GM08714 (cell line): ENCODE data around the gene SCO1.

Experiments
- H3K4me3 ChIP-seq: fragments of 200-500 bp; sonication (Bioruptor generic); 2 replicates; pipeline ENCODE4 v1.5.1; 2014; ENCODE audit warnings: mild to moderate bottlenecking, low read length, inconsistent platforms
- ZNF274 ChIP-seq: IDR thresholded peaks from 2 replicates; pipeline ENCODE4 v1.6.1; 2012; ENCODE audit warnings: mild to moderate bottlenecking, low read depth, low read length

The SCO1 gene

DNA sequence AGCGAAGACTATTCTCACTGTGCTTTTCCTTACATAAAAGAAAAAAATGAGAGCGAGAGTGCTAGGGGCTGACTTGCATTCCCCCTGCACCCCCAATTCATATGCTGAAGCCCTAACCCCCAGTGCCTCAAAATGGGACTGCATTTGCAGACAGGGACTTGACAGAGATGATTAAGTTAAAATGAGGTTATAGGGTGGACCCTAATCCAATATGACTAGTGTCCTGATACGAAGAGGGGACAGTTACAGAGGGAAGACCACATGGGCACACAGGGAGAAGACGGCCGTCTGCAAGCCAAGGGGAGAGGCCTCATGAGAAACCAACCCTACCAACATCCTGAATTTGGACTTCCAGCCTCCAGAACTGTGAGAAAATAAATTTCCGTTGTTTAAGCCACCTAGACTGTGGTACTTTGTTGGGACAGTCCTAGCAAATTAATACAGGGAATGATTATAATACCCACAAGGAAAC is 34.1 kb upstream of the SCO1 start:
- H3K4me3 ChIP-seq = no peak overlapping the region

DNA sequence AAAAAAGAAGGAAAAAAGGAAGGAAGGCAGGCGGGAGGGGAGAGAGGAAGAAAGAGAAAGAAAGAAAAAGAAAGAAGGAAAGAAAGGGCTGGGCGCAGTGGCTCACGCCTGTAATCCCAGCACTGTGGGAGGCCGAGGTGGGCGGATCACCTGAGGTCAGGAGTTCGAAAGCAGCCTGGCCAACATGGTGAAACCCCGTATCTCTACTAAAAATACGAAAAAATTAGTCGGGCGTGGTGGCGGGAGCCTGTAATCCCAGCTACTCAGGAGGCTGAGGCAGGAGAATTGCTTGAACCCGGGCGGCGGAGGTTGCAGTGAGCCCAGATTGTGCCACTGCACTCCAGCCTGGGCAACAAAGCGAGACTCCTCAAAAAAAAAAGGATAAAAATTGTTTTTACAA is 32.9 kb upstream of the SCO1 start:
- peak overlapping the region; percentile 59; the same call in 1 of the 2 replicates for H3K4me3 ChIP-seq

More for the DNA sequence above, 34.1 kb upstream of the SCO1 start:
- TF ChIP-seq ZNF274 = no peak

DNA sequence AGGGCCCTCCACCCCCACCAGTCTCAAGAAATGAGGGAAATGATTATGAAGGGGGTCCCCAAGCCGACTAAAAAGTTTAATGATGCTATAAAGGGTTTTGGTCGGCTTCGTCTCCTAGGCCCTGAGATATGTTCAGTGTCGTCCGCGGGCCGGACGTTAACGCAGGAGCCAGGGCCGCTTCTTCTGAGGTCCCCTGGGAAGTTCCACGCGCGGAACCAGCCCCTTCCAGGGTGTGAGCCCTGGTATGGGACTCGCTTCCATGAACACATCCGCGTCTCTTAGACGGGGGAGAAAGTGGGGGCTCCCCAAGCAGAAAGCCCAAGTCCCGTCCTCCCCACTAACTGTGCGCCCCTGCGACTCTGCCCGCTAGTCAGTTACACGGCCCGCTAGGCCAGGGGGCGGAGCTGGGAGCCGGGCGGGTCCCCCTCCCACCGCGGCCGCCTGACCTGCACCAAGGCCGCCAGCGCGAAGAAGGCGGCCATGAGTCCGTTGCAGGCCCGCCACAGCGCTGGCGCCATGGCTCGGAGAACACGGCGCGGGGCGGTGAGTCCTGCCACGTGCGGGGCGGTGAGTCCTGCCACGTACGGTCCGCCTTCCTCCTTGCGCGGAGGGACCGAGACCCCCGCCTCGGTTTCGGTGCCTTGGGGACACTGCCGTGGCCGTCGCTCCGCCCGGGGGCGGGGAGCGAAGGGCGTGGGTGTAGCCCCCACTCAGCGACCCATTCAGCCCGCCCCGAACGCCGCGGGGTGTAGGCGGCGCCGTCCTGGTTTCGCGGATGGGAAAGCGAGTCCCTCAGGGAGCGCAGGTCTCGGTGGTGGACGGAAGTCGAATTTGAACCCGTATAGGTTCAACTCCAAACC is 32.2 kb upstream of the SCO1 start, which contains the start of gene TMEM220:
TSS of gene TMEM220 (minus strand) at position 690 of the 860 bp plus-strand sequence. CDS start at position 518, 172 bp downstream.
- H3K4me3 ChIP-seq = peak within 1 kb of the TSS; percentile 59; the same call in 1 of the 2 replicates
- no peak for TF ChIP-seq ZNF274

DNA sequence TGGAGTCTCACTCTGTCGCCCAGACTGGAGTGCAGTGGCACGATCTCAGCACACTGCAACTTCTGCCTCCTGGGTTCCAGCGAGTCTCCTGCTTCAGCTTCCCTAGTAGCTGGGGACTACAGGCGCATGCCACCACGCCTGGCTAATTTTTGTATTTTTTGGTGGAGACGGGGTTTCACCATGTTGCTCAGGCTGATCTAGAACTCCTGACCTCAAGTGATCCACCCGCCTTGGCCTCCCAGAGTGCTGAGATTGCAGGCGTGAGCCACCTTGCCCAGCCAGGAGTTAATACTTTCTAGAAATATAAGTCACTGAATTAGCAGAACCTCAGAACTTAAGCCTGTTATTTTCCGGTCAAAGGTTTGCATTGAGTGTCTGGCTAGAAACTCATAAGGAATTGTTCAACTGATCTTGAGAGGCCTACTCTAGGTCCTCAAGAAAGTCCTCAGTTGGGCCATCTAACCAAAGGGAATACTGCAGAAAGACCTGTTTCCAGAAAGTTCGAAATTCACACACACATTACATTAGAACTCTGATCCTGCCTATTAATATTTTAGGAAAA is 31.1 kb upstream of the SCO1 start:
- H3K4me3 ChIP-seq = no peak overlapping the region
- no peak for TF ChIP-seq ZNF274

DNA sequence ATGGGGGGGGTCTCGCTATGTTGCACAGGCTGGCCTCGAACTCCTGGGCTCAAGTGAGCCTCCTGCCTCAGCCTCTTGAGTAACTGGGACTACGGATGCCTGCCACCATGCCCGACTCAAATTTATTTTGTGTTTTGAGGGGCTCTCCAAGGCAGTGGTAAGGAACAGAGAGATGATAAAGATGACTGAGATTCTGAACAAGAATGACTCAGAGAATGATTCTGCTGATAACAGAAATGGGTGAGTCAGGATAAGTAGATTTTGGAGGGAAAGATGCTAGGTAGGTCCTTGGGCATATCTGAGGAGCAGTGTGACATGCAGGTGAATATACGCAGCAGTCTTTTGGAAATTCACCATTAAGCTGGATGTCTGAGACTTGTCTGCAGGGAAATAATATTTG is 29.9 kb upstream of the SCO1 start:
- no peak overlapping the region for H3K4me3 ChIP-seq
- TF ChIP-seq ZNF274 = no peak

DNA sequence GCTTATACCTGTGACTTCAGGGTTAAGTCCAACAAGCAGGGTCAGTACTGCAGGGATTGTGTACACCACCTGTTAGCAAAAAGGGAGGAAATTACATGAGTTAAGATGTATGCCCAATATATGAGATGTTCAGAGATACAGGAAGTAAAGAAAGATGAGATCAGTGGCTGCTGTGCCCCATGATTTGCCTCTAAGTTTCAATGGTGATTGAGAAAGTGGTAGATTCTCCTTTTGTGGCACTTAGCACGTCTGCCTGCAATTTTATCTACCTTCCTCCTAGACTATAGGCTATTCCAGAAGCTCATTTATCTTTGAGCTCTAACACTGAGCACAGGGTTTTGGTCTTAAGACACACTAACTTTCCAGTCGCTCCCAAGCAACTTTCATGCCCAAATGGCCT is 28.9 kb upstream of the SCO1 start:
- TF ChIP-seq ZNF274 = no peak
- no peak overlapping the region for H3K4me3 ChIP-seq

DNA sequence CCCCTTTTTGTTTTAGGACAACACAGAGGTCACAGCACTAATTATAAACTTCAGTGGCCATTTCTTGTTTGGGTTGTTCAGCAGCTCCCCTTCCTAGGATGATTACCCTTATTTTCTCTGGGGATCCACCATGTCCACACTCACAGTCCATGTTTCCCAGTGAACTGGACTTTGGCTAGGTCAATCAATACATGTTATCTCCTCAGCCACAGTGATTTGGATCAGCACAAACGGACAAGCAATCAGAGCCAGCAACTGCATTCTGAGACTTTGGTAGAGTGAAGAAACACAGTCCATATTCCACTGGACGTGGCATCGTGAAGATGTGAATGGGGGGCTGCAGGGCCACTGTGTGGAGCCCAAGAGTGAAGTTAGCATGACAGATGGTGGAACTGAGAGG is 27.9 kb upstream of the SCO1 start:
- TF ChIP-seq ZNF274 = no peak
- no peak overlapping the region for H3K4me3 ChIP-seq

DNA sequence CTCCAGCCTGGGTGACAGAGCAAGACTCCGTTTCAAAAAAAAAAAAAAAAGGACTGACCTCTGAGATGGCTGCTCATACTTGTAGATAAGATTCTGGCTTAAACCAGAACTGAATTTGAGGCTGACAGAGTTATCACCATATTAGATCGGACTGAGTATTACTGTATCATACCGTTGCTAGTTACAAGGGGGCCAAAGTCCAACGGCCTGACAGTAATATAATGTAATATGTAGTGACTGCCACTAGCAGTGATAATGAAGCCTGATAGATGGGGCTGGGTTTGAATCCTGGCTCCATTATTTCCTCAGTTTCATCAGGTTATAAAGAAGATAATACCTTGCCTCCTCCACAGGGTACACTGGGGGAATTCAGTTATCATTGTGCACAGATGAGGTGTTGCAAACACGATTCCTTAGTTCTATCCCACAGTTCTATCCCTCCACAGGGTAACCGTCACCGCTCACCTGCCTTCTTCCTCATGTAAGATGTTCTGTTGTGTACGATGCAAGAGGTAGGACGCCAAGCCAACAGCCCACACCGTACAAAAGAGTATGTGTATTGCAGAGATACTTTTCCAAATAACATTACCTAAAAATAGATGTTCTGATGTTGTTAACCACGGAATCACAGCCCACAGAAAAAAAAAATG is 27.3 kb upstream of the SCO1 start:
- no peak for TF ChIP-seq ZNF274
- H3K4me3 ChIP-seq = no peak overlapping the region

DNA sequence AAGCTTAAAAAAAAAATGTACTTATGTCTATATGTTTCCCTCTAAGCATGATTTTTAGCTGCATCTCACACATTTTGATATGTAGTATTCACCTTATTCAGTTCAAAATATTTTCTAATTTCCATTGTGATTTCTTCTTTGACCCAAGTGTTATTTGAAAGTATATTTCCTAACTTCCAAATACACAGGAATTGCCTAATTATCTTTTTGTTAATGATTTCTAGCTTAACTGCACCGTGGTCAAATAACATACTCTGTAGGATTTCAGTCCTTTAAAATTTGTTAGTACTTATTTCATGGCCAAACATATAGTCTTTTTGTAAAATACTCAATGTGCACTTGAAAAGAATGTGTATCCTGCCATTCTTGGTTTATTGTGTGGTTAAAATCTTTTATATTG is 21.2 kb upstream of the SCO1 start:
- no peak overlapping the region for H3K4me3 ChIP-seq
- no peak for TF ChIP-seq ZNF274

DNA sequence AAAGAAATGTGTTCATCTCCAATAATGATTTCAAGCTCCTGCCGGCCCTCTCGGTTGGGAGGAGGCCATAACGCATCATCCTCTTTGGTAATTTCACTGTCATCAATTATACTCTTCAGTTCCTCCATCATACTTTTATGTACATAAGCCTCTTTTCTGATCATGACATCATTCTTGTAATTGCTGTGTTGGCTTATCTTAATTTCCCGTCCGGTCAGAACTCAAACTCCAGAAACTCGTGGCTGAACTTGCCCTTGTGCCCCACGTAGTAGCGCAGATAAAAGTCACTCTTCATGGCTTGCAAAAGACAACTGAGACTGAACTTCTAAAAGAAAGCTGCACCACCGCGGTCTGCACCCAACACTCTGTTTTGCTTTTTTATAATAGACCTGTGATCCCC is 18.9 kb upstream of the SCO1 start:
- no peak for TF ChIP-seq ZNF274
- H3K4me3 ChIP-seq = no peak overlapping the region

DNA sequence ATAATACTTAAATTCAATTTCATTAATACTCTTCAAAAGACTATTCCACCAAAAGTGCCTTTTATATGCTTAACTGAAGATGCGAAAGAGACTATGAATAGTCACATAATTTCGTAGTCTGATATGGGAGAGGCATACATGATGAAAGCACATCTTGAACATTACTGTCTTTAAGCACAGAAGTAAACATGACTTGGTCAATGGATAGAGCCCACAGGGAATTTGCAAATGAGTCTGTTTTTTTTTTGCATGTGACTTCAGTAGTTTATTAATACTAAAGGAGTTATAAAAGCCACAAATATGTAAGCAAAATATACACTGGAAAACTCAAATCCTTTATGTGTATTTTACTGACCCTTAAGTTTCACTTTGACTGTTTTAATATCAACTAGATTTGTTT is 16.0 kb upstream of the SCO1 start:
- TF ChIP-seq ZNF274 = no peak
- no peak overlapping the region for H3K4me3 ChIP-seq

DNA sequence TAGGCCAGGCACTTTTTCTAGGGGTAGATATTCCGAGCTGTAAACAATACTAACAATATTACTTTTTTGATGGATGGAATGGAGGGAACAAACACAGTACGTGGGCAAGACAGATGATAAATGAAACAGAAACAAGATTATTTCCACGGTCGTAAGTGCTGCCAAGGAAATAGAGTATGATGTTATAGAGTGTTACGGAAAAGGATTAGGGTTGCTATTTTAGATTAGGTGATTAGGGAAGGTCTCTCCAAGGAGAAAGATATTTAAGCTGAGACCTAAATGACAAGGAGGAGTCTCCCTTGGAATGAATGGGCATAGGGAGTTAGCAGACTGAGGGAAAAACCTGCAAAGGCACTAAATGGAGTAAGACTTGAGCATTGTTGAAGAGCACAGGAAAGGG is 8.4 kb upstream of the SCO1 start:
- H3K4me3 ChIP-seq = no peak overlapping the region
- no peak for TF ChIP-seq ZNF274

DNA sequence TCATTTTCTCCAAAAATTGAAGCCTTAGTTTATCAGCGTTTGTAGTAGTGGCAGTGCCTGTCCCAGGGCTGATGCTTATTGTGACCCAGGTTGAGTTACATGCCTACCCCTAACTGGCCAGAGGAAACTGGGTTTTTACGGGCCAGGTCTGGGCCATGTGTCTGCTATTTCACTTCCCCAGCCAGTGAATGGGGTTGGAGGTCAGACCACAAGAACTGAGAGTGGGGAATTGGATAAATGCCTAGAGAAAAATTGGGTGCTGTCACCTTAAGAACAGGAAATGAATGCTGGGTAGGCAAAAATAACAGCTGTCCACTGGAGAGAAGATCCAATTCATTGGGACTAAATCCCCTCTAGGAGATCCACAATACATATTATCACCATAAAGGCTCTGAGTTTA is 5.2 kb upstream of the SCO1 start:
- no peak for TF ChIP-seq ZNF274

DNA sequence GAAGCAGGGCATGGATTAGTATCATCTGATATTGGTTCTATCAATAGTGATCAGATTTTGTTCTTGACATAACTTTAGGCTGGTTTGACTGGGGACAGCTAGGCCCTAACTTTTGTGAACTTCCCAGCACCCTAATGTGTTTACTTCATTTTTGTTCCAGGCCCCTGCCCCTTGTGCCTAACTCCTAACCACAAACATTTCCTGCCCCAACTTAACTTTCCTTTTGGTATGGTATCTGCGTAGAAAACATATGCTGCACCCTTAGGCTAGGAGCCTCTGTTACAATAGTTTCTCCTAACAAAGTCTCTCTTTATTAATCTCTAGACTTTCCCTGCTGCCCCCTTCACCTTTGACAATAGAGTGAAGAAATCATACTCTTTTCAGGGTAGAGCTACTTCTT is 2.5 kb upstream of the SCO1 start:
- no peak for TF ChIP-seq ZNF274
- no peak overlapping the region for H3K4me3 ChIP-seq

More for the DNA sequence above, 5.2 kb upstream of the SCO1 start:
- no peak overlapping the region for H3K4me3 ChIP-seq

DNA sequence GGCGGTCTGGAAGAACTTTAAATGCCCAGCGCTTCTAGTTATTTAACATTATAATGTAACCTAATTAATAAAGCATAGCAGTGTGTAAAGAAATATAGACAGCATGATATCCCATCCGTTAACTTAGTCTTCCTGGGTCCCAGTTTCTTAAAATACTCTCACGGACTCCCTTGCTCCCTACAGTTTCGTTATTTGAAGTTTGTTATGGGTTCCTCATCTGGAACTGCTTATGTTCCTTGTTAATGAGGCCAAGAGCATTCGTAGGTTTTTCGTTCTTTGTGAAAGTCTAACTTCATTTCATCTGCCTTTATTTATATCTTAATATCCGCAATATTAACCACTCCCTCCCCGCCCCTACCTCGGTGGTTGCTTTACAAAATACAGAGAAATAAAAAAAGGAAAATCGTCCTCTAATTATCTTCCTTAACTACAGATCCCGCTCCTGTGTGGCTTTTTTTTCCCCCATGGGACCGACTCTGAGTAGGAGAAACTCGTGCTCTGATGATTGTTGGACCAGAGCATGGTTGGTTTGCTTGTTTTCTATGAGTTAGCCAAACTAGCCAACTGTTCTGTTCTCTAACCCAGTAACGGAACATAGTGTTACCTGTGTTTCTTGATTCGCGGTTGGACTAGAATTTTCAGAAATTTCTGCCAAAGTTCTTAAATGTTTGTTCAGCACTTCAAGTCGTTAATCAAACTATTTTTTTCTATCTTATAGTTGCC is 924 bp upstream of the SCO1 start:
- no peak for TF ChIP-seq ZNF274
- H3K4me3 ChIP-seq = peak overlapping the region; percentile 94

DNA sequence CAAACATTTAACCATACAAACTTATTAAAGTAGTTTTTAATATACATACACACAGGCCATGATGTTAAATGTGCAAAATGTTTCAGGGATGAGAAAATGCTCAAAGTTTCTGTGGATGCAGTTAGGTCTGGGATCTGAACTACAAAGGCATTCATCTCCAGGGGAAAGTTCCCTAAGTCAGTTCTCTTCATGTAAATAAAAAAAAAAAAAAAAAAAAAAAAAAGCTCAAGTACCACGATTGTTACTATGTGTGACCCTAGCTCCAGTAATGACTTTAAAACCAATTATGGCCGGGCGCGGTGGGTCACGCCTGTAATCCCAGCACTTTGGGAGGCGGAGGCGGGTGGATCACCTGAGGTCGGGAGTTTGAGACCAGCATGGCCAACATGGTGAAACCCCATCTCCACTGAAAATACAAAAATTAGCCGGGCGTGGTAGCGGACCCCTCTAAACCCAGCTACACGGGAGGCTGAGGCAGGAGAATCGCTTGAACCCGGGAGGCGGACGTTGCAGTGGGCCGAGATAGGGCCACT is 1.4 kb downstream of the SCO1 start:
- H3K4me3 ChIP-seq = peak overlapping the region; percentile 94
